Right atrium auricular region (tissue), 2 donors: ENCODE data around the gene GLT1D1. TPM values are rescaled to one million over a fixed set of nuclear protein-coding genes. Genes with fewer than 3 reads are reported as not detected.

ENCODE experiments used
- DNase-seq: peaks from one replicate; pipeline ENCODE4 v3.0.0-alpha.2; 2019; ENCODE audit warnings: low spot score
- H3K27ac ChIP-seq, 2 donors: fragments of 200-600 bp; sonication (generic); 1 replicate in 1 of 2; 2 replicates in 1 of 2; pipeline ENCODE4 v1.5.1; 2016 to 2019
- H3K27me3 ChIP-seq, 2 donors: fragments of 200-600 bp; sonication (generic); one replicate each; pipeline versions ENCODE4 v1.5.1 to v1.6.0; 2017 to 2019
- H3K36me3 ChIP-seq: fragments of 200-600 bp; sonication (generic); one replicate; pipeline ENCODE4 v1.5.1; 2016
- H3K4me1 ChIP-seq, 2 donors: fragments of 200-600 bp; sonication (generic); one replicate each; pipeline versions ENCODE4 v1.5.1 to v1.6.0; 2017 to 2019
- H3K4me3 ChIP-seq, 2 donors: fragments of 200-600 bp; sonication (generic); 1 replicate in 1 of 2; 2 replicates in 1 of 2; pipeline ENCODE4 v1.5.1; 2017 to 2019; ENCODE audit warnings: mild to moderate bottlenecking in 1 of 2, moderate library complexity in 1 of 2
- H3K9me3 ChIP-seq, 2 donors: fragments of 200-600 bp; sonication (generic); one replicate each; pipeline ENCODE4 v1.5.1; 2019
- total RNA-seq, 2 donors: library from RNA; depleted of rRNA; stranded (reverse); fragments of >200 nt; gene quantifications; one replicate each; pipeline ENCODE4 v1.1.0, GENCODE V29; 2016
- TF ChIP-seq, protein P1 (sequence below), 2 donors: fragments of 200-600 bp; sonication (generic); IDR thresholded peaks; one replicate each; pipeline ENCODE4 v1.5.1; 2019; ENCODE audit warnings: antibody characterized with exemption in 2 of 2

GLT1D1 gene
- total RNA-seq, 2 donors from 2014 or later, result 0.20 TPM; not detected in 1

DNA sequence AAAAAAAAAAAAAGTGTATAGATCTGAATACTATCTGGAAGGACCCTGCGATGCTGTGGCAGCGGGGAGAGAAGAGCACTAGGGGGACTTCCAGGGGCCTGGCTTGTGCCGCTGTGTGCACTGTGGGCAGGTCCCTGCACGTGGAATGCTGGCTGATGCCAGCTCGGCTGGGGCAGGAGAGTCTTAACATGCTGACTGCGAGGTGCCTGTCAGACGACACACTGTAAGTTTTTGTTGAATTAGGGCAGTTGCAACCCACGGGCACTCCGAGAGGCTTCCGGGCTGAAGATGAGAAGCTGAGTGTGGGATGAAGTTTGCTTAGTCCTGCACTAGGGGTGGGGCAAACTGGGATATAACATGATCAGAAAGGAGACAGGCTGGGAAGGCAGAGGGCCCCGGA, 10.7 kb downstream of the GLT1D1 start:
- TF ChIP-seq, protein P1, sequence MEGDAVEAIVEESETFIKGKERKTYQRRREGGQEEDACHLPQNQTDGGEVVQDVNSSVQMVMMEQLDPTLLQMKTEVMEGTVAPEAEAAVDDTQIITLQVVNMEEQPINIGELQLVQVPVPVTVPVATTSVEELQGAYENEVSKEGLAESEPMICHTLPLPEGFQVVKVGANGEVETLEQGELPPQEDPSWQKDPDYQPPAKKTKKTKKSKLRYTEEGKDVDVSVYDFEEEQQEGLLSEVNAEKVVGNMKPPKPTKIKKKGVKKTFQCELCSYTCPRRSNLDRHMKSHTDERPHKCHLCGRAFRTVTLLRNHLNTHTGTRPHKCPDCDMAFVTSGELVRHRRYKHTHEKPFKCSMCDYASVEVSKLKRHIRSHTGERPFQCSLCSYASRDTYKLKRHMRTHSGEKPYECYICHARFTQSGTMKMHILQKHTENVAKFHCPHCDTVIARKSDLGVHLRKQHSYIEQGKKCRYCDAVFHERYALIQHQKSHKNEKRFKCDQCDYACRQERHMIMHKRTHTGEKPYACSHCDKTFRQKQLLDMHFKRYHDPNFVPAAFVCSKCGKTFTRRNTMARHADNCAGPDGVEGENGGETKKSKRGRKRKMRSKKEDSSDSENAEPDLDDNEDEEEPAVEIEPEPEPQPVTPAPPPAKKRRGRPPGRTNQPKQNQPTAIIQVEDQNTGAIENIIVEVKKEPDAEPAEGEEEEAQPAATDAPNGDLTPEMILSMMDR (IDR thresholded peaks at IDR 0.05), result no peak
- Histone ChIP-seq H3K36me3 (no peaks in the 10 kb centered on the region), H3K27ac (no peak overlapping the region)

DNA sequence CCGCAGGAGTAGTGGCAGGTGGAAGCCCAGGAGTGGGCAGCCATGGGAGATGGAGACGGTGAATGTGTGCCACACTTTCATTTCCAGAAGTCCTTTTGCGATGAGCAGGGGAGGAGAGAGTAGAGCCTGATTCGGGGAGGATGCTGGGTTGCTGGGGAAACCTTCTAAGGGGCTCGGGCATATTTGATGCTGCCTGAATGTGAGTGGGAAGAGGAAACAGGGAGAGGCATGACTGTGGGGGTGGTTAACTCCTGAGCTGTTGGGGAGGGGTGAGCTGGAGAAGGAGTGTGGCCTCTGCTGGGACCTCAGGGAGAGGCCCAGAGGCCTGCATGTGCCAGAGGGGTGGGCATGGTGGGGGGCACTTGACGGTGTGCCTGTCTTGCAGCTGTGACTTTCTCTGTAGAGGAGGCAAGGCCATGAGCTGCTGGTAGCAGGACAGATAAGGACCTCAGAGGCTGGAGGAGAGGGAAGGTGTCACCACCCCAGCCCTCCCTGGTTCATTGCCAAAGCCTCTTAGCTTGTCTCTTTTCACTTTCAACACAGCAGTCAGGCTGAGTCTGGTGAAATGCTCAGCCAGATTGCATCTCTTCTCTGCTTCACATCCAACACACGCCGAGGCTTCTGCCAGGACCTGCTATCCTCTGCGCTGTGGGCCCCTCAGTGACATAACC, 11.4 kb downstream of the GLT1D1 start:
- TF ChIP-seq, protein P1 (IDR thresholded peaks at IDR 0.05), result no peak
- Histone ChIP-seq H3K9me3 (no peaks in the 10 kb centered on the region), H3K27ac (no peak overlapping the region), H3K27me3 (no peaks in the 10 kb centered on the region), H3K4me1 (no peaks in the 10 kb centered on the region), H3K4me3 (no peak overlapping the region), H3K36me3 (no peaks in the 10 kb centered on the region)
- DNase-seq, result no peak

More for the DNA sequence above, 10.7 kb downstream of the GLT1D1 start:
- H3K9me3 ChIP-seq, result no peaks in the 10 kb centered on the region
- H3K4me3 ChIP-seq, result no peak overlapping the region
- H3K4me1 ChIP-seq, result no peaks in the 10 kb centered on the region
- H3K27me3 ChIP-seq, result no peaks in the 10 kb centered on the region
- DNase-seq, result no peak

DNA sequence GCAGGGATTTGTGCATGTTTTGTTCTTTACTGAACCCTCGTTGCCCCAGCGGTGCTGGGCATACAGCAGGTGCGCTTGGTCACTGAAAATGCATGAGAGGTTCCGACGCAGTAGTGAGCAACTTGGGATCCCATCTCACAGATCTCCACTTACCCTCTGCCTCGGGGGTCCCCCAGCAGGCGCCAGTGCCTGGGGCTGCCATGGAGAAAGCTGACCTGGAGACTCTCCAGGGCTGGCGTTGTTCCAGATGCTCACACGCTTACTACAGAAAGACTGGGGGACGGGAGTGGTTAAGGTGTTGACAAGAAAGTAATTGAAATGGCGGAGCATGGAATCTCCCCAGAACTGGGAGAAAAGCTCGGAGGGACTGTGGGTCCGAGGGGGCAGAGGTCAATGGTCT, 14.2 kb downstream of the GLT1D1 start:
- Histone ChIP-seq H3K27me3 (no peaks in the 10 kb centered on the region), H3K9me3 (no peaks in the 10 kb centered on the region), H3K4me1 (no peaks in the 10 kb centered on the region), H3K36me3 (no peaks in the 10 kb centered on the region), H3K4me3 (no peak overlapping the region), H3K27ac (no peak overlapping the region)
- no peak for DNase-seq
- TF ChIP-seq, protein P1 (IDR thresholded peaks at IDR 0.05), result no peak

DNA sequence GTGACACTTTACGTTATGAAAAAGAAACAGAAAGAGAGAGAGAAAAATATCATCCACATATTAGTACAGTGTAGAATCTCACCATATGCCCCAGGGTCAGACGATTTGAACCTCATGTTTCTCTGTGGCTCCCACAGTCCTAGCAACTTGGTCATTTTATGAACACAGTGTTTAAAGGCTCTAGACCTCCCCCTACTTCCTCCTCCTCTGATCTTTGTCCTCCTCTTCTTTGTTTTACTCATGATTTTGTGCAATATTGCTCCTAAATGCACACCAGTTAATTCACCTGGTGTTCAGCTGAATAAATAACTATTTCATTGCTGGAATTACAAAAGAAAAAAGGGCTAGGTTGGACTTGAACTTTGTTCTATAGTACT, 18.2 kb downstream of the GLT1D1 start:
- H3K36me3 ChIP-seq, result no peaks in the 10 kb centered on the region
- H3K4me1 ChIP-seq, result no peaks in the 10 kb centered on the region
- H3K27me3 ChIP-seq, result no peaks in the 10 kb centered on the region
- no peak overlapping the region for H3K4me3 ChIP-seq
- peaks cover 0 to 13% of the 10 kb centered on the region in 2 donors for H3K9me3 ChIP-seq
- H3K27ac ChIP-seq, result no peak overlapping the region
- TF ChIP-seq, protein P1 (IDR thresholded peaks at IDR 0.05), result no peak
- DNase-seq, result no peak

DNA sequence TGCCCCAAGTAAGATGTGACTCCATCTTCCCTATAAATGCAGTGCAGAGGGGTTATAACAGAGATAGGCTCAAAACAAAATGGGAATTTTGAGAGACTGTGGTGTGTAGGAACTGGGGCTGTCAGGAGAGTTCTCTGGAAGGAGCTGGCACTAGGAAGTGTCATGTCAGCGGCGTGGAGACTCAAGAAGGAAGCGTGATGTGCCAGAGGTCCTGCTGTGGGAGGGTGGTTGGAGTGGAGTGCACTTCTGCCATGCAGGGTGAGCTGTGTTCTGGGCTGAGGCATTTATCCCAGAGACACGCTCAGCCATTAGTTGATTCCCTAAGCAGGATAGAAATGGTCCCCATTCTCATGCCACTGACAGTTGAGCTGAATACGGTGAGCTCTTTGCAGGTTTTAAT, 19.0 kb downstream of the GLT1D1 start:
- TF ChIP-seq, protein P1 (IDR thresholded peaks at IDR 0.05), result no peak
- Histone ChIP-seq H3K27ac (no peak overlapping the region), H3K4me1 (no peaks in the 10 kb centered on the region), H3K4me3 (no peak overlapping the region), H3K9me3 (peaks cover 0 to 21% of the 10 kb centered on the region in 2 donors), H3K36me3 (no peaks in the 10 kb centered on the region), H3K27me3 (no peaks in the 10 kb centered on the region)
- no peak for DNase-seq

DNA sequence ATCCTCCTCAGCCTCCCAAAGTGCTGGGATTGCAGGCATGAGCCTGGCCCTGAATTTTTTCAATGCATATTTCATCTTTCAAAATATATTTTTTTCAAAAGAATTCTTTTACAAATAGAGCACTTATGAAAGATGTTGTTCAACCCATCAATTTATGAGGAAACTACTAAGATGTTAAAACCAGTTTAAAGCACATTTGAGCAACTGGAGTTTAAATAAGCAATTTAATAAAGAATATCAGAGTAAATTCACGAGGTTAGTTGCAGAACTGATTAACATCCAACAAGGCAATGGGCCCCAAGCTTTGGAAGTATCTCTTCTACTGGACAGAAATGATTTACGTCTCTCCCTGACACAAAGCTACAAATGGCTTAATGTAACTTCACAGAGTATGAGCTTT, 23.3 kb downstream of the GLT1D1 start:
- Histone ChIP-seq H3K4me3 (no peak overlapping the region), H3K36me3 (no peaks in the 10 kb centered on the region), H3K27me3 (no peaks in the 10 kb centered on the region), H3K27ac (no peak overlapping the region), H3K4me1 (no peaks in the 10 kb centered on the region), H3K9me3 (peaks cover 0 to 28% of the 10 kb centered on the region in 2 donors)
- no peak for DNase-seq
- TF ChIP-seq, protein P1 (IDR thresholded peaks at IDR 0.05), result no peak
